ENCODE results near the gene ZNF417.
"Not testable (repeated sequence)": the region's sequence is repeated elsewhere in the genome, so short reads cannot be mapped to it uniquely, and the experiment has no call there.

DNA sequence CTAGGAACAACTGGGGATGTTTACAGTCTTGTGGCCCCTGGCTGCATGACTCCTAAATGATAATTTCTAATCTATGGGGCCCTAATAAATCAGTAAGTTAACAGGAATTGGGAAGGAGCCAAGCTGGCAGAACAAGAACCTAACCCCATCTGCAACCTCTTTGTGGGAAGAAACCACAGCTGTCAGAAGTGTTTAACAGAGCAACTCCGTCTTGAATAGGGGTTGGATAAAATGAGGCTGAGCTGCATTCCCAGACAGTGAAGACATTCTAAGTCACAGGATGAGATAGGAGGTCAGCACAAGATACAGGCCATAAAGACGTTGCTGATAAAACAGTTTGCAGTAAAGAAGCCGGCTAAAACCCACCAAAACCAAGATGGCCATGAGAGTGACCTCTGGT, 25.7 kb downstream of the ZNF417 start:
- not testable (repeated sequence) for TF ChIP-seq POLR2A (IDR thresholded peaks at IDR 0.05)
- TF ChIP-seq, protein P1, sequence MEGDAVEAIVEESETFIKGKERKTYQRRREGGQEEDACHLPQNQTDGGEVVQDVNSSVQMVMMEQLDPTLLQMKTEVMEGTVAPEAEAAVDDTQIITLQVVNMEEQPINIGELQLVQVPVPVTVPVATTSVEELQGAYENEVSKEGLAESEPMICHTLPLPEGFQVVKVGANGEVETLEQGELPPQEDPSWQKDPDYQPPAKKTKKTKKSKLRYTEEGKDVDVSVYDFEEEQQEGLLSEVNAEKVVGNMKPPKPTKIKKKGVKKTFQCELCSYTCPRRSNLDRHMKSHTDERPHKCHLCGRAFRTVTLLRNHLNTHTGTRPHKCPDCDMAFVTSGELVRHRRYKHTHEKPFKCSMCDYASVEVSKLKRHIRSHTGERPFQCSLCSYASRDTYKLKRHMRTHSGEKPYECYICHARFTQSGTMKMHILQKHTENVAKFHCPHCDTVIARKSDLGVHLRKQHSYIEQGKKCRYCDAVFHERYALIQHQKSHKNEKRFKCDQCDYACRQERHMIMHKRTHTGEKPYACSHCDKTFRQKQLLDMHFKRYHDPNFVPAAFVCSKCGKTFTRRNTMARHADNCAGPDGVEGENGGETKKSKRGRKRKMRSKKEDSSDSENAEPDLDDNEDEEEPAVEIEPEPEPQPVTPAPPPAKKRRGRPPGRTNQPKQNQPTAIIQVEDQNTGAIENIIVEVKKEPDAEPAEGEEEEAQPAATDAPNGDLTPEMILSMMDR (IDR thresholded peaks at IDR 0.05): not testable (repeated sequence)
